ENCODE measurements around the gene FBRSL1.

Gene FBRSL1

DNA sequence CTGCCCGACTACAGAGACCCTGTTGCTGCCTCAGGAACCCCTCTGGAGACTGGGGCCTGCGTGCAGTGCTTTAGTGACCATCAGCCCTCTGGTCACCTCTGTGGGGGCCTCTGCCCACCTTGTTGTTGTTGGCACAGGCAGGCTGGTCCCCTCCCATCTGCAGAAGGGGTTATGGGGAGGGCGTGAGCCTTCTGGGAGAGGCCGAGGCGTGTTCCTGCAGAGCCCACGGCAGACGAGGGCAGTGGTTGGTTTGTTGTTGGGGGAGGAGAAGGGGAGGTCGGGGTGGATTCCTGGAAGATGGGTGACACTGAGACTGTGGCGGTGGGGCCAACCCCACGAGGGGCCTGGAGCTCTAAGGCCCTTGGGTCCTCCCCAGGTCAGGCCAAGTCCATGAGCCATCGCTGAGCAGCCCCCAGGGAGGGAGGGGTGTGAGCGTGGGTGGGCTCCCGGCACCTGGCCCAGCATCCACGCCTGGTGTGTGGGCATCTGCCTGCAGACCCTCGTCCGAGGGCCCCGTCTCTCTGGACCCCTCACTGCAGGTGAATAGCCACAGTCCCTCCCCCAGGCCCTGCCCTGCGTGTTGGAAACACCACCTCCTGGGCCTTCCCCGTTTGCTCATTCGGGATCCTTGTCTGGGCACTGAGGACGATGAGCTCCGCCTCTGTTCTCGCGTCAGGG lies 23.6 kb downstream of the FBRSL1 start:
- DNase-seq = no peak

DNA sequence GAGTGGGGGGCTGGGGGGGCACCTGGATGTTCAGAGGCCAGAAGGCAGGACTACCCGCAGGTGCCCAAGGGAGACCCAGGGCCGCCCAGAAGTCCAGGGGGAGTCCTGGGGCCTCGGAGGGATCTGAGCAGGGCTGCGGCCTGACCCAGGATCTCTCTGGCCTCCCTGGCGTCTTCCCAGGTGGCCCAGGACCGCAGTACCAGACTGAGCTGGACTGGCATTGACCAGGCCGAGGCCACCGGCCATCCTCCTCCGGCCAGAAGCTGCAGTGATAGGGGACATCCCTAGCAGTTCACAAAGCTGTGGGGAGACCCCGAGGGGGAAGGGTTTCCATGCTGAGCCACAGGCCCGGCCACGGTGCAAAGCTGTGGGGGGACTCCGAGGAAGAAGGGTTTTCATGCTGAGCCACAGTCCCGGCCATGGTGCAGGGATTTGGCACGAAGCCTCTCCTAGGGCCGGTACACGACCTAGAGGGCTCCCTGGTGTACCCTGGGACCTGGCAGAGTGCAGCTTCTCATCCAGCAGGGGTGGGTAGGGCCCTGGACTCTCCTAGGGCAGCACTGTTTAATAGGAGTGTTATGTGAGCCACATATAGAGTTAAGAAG lies 24.4 kb downstream of the FBRSL1 start:
- no peak for DNase-seq

DNA sequence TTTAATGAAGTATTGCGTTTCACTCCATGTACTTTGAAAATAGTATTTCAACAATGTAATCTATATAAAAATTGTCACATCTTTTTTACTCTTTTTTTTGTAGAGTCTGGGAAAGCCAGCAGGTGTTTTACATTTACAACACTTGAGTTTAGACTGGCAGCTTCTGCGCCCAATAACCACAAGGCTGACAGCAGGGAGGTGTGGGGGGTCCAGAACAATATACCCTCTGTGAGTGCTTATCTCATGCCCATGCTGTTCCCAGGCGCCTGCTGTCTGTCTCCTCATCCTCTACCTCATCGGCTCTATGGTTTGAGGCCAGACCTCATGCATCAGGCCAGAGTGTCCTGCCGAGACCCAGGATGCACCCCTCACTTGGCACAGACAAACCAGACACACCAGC lies 24.9 kb downstream of the FBRSL1 start:
- DNase-seq = no peak

DNA sequence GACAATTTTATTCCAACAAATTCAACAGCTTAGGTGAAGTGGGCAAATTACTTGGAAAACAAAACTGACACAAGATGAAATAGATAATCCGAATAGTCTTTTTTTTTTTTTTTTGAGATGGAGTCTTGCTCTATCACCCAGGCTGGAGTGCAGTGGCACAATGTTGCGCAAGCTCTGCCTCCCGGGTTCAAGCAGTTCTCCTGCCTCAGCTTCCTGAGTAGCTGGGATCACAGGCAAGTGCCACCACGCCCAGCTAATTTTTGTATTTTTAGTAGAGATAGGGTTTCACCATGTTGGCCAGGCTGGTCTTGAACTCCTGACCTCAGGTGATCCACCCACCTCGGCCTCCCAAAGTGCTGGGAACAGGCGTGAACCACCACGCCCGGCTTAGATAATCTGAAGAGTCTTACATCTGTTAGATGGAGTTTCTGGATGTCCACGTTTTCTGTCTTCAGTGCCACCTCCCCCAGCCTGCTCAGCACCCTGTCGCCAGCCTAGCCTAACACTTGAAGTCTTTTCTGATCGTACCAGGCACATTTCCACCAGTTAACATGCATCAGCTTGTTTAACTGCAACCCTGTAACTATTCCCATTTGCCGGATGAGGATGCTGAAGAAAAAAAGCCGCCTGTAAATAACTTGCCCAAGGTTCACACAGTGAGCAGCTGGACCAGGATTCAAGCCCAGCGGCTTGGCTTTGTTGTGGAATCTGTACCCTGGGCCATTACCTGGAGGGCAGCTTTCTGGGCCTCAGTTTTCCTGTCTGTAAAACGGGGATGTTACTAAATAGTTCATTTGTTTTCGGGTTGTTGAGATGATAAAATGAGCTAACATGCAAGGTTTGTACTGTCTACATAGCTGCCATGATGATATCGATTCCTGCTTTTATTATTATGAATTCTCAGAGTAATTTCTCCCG lies 26.4 kb downstream of the FBRSL1 start:
- no peak for DNase-seq

DNA sequence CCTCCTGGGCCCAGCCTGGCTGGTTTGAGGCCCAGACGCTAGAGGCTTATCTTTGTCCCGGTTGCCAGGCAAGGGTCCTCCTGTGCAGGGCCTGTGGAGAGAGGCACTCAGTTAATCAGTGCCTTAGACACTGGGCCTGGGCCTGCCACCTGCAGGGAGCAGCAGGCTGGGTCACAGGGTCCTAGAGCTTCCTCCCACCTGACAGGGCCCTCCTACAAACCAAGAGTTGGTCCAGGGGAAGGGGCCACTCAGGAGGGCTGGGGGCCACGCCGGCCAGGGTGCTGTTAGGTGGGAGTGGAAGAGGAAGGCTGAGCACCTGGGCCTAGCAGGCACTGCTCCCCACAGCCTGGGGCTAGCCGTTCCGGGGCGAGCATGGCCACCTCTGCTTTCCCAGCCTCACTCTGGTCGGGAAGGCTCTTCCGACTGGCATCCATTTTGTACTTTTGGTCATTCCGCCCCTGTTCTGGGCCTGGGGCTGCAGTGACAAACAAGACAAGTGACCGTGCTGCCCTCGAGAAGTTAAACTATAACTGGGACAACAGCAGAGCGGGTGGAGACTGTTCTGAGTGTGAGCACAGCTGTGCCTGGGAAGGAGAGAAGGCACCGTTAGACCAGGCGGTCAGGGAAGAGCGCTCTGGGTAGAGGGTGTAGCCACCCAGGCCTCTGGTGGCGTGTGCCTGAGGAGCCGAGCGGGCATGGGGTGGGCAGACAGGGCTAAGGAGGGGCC lies 27.2 kb downstream of the FBRSL1 start:
- no peak for DNase-seq

DNA sequence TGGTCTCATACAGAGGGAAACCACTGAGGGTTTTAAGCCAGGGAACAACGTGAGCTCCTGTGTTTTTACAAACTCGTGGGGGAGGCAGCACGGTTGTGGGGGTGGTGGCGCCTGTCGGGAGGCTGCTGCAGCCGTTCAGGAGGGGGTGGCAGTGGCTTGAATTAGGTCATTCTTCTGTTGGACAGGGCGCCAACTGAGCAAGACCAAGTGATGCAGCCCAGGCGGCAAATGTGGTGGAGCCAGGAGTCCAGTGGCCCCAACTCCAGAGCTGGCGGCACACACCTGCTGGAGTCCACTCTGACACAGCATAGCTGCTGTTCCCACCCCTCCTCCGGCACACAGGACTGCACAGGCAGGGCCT lies 27.8 kb downstream of the FBRSL1 start:
- DNase-seq = no peak

DNA sequence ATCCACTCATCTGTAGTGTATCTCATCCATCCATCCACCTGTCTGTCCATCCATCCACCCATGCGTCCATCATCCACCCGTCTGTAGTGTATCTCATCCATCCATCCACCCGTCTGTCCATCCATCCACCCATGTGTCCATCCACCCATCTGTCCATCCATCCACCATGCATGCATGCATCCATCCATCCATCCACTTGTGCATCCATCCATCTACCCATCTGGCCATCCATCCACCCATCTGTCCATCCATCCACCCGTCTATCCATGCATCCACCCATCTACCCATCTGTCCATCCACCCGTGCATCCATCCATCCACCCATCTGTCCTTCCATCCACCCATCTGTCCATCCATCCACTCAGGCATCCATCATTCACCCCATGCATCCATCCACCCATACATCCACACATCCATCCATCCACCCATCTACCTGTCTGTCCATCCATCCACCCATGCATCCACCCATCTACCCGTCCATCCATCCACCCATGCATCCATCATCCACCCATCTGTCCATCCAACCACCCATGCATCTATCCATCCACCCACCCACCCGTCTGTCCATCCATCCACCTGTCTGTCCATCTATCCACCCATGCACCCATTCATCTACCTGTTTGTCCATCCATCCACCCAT lies 28.5 kb downstream of the FBRSL1 start:
- DNase-seq = no peak

DNA sequence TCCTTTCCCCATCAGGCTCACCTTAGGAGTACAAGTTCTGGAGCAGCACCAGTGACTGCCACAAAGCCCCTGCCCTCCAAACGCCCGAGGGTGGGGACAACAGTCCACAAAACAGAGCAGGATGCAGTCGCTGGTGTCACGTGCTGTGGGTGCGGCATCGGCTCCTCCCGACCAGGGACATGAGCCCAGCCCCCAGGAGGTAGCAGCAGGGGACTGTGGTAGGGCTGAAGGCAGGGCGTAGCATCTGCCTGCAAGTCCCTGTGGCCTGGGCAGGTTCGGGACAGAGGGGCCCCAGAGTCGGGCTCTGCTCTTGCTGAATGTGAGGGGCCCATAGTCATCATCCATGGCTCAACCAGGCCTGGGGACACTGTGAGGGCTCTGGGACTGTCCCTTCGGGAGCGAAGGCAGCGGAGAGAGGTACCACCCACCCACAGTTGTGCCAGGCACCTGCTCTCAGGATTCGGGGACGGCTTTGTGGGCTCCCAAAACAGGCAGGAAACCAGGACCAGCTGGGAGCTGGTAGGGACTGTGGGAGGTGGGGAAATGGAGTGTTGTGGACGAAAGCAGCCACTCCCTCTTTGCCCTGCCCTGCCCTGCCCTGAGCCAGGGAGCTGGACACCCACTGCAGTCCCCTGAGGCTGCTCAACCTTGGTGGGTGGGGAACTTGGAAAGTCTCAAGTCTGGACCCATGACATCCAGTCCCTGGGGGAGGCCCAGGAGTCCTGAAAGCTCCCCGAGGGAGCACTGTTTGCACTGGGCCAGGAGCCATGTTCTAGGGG lies 30.7 kb downstream of the FBRSL1 start:
- DNase-seq = no peak

DNA sequence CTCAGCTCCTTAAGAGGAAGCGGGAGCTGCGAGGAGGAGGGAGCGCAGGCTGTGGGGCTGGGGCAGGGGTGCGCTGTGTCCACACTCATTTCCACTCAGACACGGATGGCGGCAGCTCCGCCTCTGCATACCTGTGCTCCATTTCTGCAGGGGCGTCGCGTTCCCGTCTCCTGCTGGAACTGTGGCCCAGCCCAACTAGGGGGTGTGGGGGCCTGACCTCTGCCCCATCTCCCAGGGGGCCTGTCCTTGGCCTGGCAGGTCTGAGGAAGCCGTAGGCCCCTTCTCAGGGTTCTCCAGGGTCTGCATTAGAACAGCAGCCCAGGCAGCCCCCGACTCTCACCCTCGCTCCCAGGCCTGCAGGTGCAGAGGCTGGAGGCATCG lies 31.2 kb downstream of the FBRSL1 start:
- DNase-seq = no peak

DNA sequence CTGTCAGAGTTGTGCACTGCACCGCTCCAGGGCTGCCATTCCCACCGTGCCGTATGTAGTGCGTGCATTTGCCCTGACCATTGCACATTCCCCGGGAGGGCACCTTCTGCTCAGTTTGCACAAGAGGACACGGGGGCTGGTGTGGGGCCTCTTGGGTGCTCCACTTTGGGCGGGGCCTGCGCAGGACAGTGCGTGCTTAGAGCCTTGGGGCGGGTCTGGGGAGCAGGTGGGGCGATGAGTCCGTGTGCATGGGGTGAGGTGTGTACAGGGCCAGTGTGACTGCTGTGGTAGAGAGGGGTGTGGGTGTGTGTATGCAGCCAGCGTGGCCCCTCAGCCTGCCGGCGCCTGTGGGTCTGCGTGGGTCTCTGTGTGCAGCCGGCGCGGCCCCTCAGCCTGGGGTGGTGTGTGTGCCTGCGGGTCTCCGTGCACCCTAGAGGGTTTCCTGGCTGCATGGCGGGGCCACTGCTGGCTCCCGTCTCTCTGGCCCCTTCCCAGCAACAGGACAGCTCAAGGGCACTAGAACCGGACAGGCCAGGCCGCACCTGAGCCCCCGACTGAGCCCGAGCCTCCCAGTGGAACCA lies 31.9 kb downstream of the FBRSL1 start:
- no peak for DNase-seq

DNA sequence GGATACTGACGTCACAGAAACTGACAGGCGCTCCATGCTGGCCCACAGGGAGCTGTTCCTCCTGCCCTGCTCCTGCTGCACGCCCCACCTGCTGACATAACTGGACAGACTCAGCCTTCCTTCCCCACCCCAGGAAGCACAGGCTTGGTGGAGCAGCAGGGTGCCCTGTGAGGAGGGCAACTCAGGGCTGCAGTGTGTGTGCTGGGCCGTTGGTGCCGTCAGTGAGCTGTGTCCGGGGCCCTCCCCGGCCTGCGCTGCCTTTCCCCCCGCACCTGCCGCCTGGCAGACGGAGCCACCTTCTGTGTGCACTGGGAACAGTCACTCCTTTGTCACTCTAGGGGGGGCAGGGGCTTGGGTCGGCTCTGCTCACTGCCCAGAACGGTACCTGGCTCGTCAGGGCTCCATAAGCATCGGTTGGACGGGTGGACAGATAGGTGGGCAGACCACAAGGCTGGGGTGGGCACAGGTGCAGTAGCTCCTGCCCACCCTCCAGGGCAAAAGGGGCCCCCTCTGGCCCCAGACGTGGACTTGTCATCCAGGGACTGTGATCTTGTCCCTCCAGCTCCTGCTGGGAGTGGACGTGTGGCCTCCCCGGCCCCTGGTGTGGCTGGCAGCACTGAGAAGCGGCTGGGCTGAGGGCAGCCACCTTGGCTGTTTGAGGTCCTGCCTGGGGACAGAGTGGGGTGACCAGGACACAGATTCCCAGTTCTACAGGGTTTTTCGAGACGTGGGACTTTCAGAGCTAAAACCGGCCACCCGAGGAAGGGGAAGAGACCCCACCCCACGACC lies 32.8 kb downstream of the FBRSL1 start:
- no peak for DNase-seq

DNA sequence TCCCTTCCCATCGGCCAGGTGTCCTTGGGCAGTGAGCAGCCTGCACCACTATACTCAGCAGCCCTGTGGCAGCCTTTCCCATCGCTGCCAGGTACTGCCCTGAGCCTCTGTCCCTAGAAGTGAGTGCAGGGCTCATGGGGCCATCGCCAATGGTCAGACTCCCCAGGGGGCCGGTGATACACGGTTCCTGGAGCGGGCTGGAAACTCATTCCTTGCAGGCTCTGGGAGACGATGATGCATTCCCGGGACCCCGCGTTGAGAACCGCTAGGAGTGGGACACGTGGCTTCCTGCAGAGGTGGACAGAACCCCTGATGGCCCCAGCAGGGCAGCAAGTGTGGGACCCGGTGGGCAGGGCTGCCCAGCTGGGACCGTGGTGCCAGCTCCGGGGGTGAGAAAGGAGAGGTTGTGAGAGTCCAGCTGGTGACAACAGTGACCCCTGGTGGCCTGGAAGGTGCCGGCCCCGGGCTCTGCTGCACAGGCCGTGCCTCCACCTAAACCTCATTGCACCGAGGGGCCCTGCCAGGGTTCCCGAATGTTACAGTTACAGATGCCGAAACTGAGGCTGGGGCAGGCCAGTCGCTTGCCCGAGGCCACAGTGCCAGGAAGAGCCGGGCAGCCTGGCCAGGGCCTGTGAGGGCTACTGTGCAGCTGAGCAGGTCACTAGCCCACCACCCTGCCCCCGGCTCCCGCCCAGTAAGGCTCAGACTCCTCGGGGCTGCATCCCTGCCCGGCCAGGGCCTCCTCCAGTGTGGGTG lies 33.8 kb downstream of the FBRSL1 start:
- no peak for DNase-seq

DNA sequence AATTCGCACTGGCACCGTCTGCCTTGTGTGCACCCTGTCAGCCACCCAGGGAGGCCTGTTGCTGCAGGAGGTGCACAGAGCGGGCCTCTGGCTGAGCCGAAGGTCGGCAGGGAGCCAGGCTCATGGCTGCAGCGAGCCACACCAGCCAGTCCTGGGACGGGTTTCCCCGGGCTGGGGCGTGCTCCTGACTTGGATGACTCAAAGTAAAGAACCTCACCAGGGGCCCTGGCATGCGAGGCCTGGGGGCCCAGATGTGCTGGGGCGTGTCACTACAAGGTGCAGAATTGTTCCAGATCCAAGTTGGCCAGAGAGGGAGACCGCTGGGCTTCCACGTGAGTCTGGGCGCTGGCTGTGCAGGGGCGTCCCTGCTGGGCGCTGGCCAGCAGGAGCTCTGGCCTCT lies 34.5 kb downstream of the FBRSL1 start:
- no peak for DNase-seq

DNA sequence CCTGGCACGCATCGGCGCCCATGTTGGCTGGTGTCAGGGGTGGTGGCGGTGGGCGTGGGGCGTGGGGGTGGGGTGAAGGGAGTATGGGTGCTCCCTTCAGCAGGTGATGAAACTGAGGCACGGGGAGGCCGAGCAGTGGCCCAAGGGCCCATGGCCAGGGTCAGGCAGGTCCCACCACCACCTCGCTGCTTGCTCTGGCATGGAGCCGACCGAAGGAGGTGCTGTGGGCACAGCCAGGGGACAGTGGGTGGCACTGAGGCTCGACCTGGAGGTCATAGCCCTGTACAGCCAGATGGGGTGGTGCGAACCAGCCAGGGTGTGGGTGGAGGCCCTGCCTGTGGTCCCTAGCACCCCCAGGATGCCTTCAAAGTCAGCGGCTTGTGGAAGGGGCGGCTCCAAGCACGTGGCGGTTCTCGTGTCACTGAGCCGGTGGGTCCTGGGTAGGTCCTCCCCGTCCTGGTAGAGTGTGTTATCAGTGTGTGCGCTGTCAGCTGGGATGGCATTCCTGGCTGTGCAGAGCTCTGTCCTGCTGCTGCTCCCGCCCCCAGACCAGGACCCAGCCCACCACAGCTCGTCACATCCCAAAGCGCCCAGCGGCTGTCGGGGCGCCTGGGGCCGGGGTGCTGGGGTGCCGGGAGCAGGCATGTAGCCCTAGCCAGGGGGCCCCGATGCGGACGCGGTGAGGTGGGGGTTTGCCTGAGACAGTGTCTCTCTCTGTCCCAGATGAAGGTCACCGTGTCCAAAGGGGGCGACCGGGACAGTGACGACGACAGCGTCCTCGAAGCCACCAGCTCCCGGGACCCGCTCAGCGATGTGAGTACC lies 35.3 kb downstream of the FBRSL1 start:
- no peak for DNase-seq

DNA sequence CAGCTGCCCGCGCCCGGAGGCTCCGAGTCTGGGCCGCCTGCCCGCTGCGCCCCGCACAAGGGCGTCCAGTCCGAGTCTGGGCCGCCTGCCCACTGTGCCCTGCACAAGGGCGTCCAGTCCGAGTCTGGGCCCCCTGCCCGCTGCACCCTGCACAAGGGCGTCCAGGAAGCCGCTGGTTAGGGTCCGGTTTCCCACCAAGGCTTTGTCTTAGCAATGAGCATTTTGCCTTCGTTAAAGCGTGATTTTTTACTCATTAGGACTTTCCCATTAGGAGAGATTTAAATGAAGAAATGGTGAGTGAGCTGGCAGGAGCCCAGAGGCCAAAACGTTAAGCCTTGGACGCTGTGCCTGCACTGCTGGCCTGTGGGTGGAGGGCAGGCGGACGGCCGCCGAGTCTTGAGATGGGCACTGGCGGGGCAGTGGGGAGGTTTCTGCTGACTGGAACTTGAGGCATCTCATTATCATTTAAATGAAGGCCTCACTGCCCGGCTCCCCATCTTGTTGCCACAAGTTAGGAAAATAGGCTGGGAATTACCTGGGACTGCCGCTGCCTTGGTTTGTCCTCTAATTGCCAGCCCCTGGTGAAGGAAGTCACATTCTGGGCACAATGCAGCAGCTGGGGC lies 36.0 kb downstream of the FBRSL1 start:
- DNase-seq = no peak

DNA sequence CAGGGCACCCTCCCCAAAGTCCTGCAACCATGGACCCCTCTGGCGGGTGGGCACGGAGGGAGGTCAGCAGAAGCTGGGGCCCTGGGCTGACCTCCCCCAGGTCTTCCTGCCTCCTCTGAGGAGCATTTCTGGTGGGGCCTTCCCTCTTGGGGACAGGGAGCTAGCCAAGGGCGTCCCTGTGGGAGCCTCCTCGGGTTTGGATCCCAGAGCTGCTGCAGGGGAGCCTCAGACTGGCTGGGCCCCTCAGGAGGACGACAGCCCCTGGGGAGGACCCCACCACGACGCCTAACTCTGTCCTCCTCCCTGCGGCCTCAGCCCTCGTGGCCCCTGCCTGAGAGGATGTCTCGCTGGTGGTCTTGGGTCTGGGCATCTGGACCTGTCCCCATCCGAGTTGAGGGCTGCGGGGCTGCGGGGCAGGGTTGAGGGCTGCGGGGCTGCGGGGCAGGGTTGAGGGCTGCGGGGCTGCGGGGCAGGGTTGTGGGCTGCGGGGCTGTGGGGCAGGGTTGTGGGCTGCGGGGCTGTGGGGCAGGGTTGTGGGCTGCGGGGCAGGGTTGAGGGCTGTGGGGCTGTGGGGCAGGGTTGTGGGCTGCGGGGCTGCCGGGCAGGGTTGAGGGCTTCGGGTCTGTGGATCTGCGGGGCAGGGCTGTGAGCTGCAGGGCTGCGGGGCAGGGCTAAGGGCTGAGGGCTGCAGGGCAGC lies 37.4 kb downstream of the FBRSL1 start:
- no peak for DNase-seq

DNA sequence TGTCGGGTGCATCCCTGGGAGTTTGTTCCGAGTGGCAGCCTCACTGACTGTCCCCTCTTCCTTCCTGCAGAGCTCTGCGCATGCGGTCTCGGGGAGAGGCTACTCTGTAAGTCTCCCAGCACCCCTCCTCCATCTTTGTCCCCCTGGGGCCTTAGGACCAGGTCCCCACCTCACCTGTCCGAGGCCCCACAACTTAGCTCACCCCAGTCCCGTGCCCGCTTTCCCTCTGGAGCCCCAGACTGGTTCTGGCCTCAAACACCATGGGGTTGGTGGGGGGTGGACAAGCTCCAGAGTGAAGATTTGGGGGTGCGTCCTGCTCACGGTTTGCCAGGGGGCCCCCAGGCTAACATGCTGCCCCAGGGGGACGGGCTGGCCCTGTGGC lies 37.9 kb downstream of the FBRSL1 start:
- DNase-seq = no peak

DNA sequence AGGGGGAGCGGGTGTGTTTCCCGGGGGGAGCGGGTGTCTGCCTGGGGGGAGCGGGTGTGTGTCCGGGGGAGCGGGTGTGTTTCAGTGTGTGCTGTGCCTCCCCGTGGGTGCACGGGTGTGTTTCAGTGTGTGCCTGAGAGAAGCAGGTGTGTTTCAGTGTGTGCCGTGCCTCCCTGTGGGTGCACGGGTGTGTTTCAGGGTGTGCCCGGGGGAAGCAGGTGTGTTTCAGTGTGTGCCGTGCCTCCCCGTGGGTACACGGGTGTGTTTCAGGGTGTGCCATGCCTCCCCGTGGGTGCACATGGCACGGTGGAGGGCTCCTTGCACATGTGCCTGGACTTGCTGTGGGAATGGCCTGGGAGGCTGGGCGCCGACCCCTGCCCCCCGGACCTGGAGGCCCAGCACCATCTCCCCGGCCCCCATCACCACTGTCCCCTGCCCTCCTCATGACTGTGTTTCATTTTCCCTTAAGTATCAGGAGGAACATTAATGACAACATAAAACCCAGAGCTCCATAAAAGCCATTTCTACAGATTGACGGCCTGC lies 38.7 kb downstream of the FBRSL1 start:
- no peak for DNase-seq

Data from DMS153 (cell line).